CMK (cell line): ENCODE data around the gene PGLYRP1.

Experiments used
- DNase-seq: peaks from one replicate; pipeline ENCODE4 v3.0.0-alpha.2; 2010; ENCODE audit warnings: low read depth

The PGLYRP1 gene

GRCh38 chr19:46022431-46023310 lies at the start of gene PGLYRP1:
PGLYRP1 (minus strand) TSS chr19:46023053; CDS start chr19:46023021, 32 bp downstream.
- DNase-seq = no peak

- no peak for DNase-seq
These were observed 47.0 kb upstream of the PGLYRP1 start for GRCh38 chr19:46069806-46070341.

GRCh38 chr19:46068345-46069258 lies 45.7 kb upstream of the PGLYRP1 start:
- no peak for DNase-seq

- no peak for DNase-seq
These were observed 44.8 kb upstream of the PGLYRP1 start for GRCh38 chr19:46067691-46068090.

GRCh38 chr19:46066471-46066870 lies 43.6 kb upstream of the PGLYRP1 start:
- DNase-seq = no peak

GRCh38 chr19:46065486-46066071 lies 42.7 kb upstream of the PGLYRP1 start:
- no peak for DNase-seq

- no peak for DNase-seq
These were observed 40.3 kb upstream of the PGLYRP1 start for GRCh38 chr19:46063201-46063600.

GRCh38 chr19:46060012-46060411 lies 37.2 kb upstream of the PGLYRP1 start:
- no peak for DNase-seq

- DNase-seq = no peak
These were observed 35.9 kb upstream of the PGLYRP1 start for GRCh38 chr19:46058778-46059177.

- no peak for DNase-seq
These were observed 33.7 kb upstream of the PGLYRP1 start for GRCh38 chr19:46056536-46056935.

- no peak for DNase-seq
These were observed 30.0 kb upstream of the PGLYRP1 start for GRCh38 chr19:46052896-46053295.

- no peak for DNase-seq
These were observed 26.7 kb upstream of the PGLYRP1 start for GRCh38 chr19:46049597-46049996.

GRCh38 chr19:46043519-46043918 lies 20.7 kb upstream of the PGLYRP1 start:
- no peak for DNase-seq

- DNase-seq = no peak
These were observed 19.5 kb upstream of the PGLYRP1 start for GRCh38 chr19:46042252-46042883.

- DNase-seq = no peak
These were observed 18.2 kb upstream of the PGLYRP1 start, which contains the start of gene IGFL4 for GRCh38 chr19:46040952-46041500. IGFL4 (minus strand) TSS chr19:46041002; CDS start chr19:46040962, 40 bp downstream.

GRCh38 chr19:46040125-46040524 lies 17.3 kb upstream of the PGLYRP1 start:
- DNase-seq = no peak

- DNase-seq = no peak
These were observed 13.9 kb upstream of the PGLYRP1 start for GRCh38 chr19:46036744-46037128.

- no peak for DNase-seq
These were observed 13.3 kb upstream of the PGLYRP1 start for GRCh38 chr19:46035986-46036743.

GRCh38 chr19:46035546-46035945 lies 12.7 kb upstream of the PGLYRP1 start:
- no peak for DNase-seq

GRCh38 chr19:46033401-46033800 lies 10.5 kb upstream of the PGLYRP1 start:
- DNase-seq = no peak
